HG02623 (cell line): ENCODE data around the gene ANTXRL.
A peak's percentile ranks its signal among the peaks of the same experiment; 100 is the strongest.
"Not testable (repeated sequence)": the region's sequence is repeated elsewhere in the genome, so short reads cannot be mapped to it uniquely, and the experiment has no call there.

ENCODE experiments used
- ATAC-seq: cut with Tn5 transposase; IDR thresholded peaks from one replicate; pipeline ENCODE4 v1.9.1; 2021; ENCODE audit warnings: moderate library complexity; ENCODE audit not compliant: unreplicated experiment

The ANTXRL gene

GRCh38 chr10:46293832-46294640, 7.2 kb downstream of the ANTXRL start:
- ATAC-seq, result no peak

GRCh38 chr10:46294641-46295220, 7.9 kb downstream of the ANTXRL start:
- ATAC-seq, result no peak

GRCh38 chr10:46295350-46296010, 8.7 kb downstream of the ANTXRL start:
- not testable (repeated sequence) for ATAC-seq

- not testable (repeated sequence) for ATAC-seq
Observed at GRCh38 chr10:46296086-46296485, 9.3 kb downstream of the ANTXRL start.

GRCh38 chr10:46296641-46297141, 9.9 kb downstream of the ANTXRL start:
- ATAC-seq, result no peak

GRCh38 chr10:46297406-46298204, 10.8 kb downstream of the ANTXRL start:
- ATAC-seq, result peak; percentile 62

- ATAC-seq, result no peak
Observed at GRCh38 chr10:46298477-46299285, 11.9 kb downstream of the ANTXRL start.

- ATAC-seq, result no peak
Observed at GRCh38 chr10:46299286-46299535, 12.4 kb downstream of the ANTXRL start.

GRCh38 chr10:46299536-46300369, 13.0 kb downstream of the ANTXRL start:
- no peak for ATAC-seq

- not testable (repeated sequence) for ATAC-seq
Observed at GRCh38 chr10:46300370-46300711, 13.5 kb downstream of the ANTXRL start.

GRCh38 chr10:46301056-46301645, 14.4 kb downstream of the ANTXRL start:
- no peak for ATAC-seq

GRCh38 chr10:46301721-46302479, 15.1 kb downstream of the ANTXRL start:
- ATAC-seq, result no peak

GRCh38 chr10:46302765-46303352, 16.1 kb downstream of the ANTXRL start:
- not testable (repeated sequence) for ATAC-seq

- ATAC-seq, result no peak
Observed at GRCh38 chr10:46304062-46304461, 17.3 kb downstream of the ANTXRL start.

- not testable (repeated sequence) for ATAC-seq
Observed at GRCh38 chr10:46304671-46305070, 17.9 kb downstream of the ANTXRL start.

- no peak for ATAC-seq
Observed at GRCh38 chr10:46305079-46305818, 18.5 kb downstream of the ANTXRL start.

GRCh38 chr10:46305986-46306385, 19.2 kb downstream of the ANTXRL start:
- no peak for ATAC-seq
